ENCODE results near the gene ZNF444. TPM values are rescaled to one million over a fixed set of nuclear protein-coding genes. Genes with fewer than 3 reads are reported as not detected.

The ZNF444 gene
- total RNA-seq, 4 donors from 2014 or later, result 10.6 to 22.1 (median 15.6) TPM

- Histone ChIP-seq H3K4me3 (no peak overlapping the region), H3K4me1 (peaks cover 13 to 49% (median 19%) of the 10 kb centered on the region in 3 donors), H3K9me3 (no peaks in the 10 kb centered on the region), H3K36me3 (peaks cover 0 to 22% (median under 1%) of the 10 kb centered on the region in 3 donors), H3K27ac (peak overlapping the region in 3 of 4 donors; percentile 90 to 93 (median 90)), H3K27me3 (no peaks in the 10 kb centered on the region)
- intact Hi-C loops (cut with DNase I), result no loop called here
- TF ChIP-seq POLR2A (IDR thresholded peaks at IDR 0.05) (no peak), CTCF (IDR thresholded peaks at IDR 0.05) (no peak)
- DNase-seq, result no peak
- 53% methylated on average over 3 of the region's 4 CpGs; no CpG with 5 or more reads in 1 of the 2 donors for WGBS, 2 donors
Observed at GRCh38 chr19:56142897-56143434, 1.9 kb downstream of the ZNF444 start.

- Histone ChIP-seq H3K4me1 (peaks cover 12 to 36% (median 12%) of the 10 kb centered on the region in 3 donors), H3K36me3 (peaks cover 4 to 34% (median 5%) of the 10 kb centered on the region in 3 donors), H3K4me3 (no peak overlapping the region), H3K9me3 (no peaks in the 10 kb centered on the region), H3K27me3 (no peaks in the 10 kb centered on the region), H3K27ac (no peak overlapping the region)
- WGBS, 2 donors, result 56 to 73% methylated on average over 6 of the region's 6 CpGs
- no peak for TF ChIP-seq CTCF (IDR thresholded peaks at IDR 0.05)
- TF ChIP-seq POLR2A (IDR thresholded peaks at IDR 0.05), result no peak
- DNase-seq, result no peak
- intact Hi-C loops (cut with DNase I), result no loop called here
Observed at GRCh38 chr19:56144376-56144775, 3.3 kb downstream of the ZNF444 start.

- Histone ChIP-seq H3K36me3 (peaks cover 4 to 39% (median 5%) of the 10 kb centered on the region in 3 donors), H3K4me3 (no peak overlapping the region), H3K27me3 (no peaks in the 10 kb centered on the region), H3K4me1 (peaks cover 10 to 34% (median 11%) of the 10 kb centered on the region in 3 donors), H3K9me3 (no peaks in the 10 kb centered on the region), H3K27ac (no peak overlapping the region)
- intact Hi-C loops (cut with DNase I), result no loop called here
- 82 to 83% methylated on average over 5 to 10 of the region's 12 CpGs for WGBS, 2 donors
- no peak for DNase-seq
- TF ChIP-seq POLR2A (IDR thresholded peaks at IDR 0.05) (no peak), CTCF (IDR thresholded peaks at IDR 0.05) (no peak)
Observed at GRCh38 chr19:56144831-56145230, 3.7 kb downstream of the ZNF444 start.

GRCh38 chr19:56145698-56146097 is 4.6 kb downstream of the ZNF444 start:
- H3K9me3 ChIP-seq, result no peaks in the 10 kb centered on the region
- no peaks in the 10 kb centered on the region for H3K27me3 ChIP-seq
- peak overlapping the region in 1 of 4 donors; percentile 17 for H3K27ac ChIP-seq
- no peak for DNase-seq
- WGBS, 2 donors, result 90 to 98% methylated on average over 6 to 8 of the region's 10 CpGs
- intact Hi-C loops (cut with DNase I), result no loop called here
- TF ChIP-seq CTCF (IDR thresholded peaks at IDR 0.05) (no peak), POLR2A (IDR thresholded peaks at IDR 0.05) (no peak)
- peaks cover 6 to 28% (median 7%) of the 10 kb centered on the region in 3 donors for H3K4me1 ChIP-seq
- H3K4me3 ChIP-seq, result no peak overlapping the region
- H3K36me3 ChIP-seq, result peaks cover 4 to 40% (median 5%) of the 10 kb centered on the region in 3 donors

GRCh38 chr19:56146904-56147303 is 5.8 kb downstream of the ZNF444 start:
- H3K36me3 ChIP-seq, result peaks cover 4 to 40% (median 5%) of the 10 kb centered on the region in 3 donors
- no peak for DNase-seq
- 100% methylated on average over 1 of the region's 31 CpGs for WGBS, 2 donors
- H3K9me3 ChIP-seq, result no peaks in the 10 kb centered on the region
- no peak for TF ChIP-seq POLR2A (IDR thresholded peaks at IDR 0.05)
- no peak for TF ChIP-seq CTCF (IDR thresholded peaks at IDR 0.05)
- H3K27me3 ChIP-seq, result no peaks in the 10 kb centered on the region
- H3K4me1 ChIP-seq, result peaks cover 4 to 22% (median 5%) of the 10 kb centered on the region in 3 donors
- no peak overlapping the region for H3K4me3 ChIP-seq
- intact Hi-C loops (cut with DNase I), result no loop called here
- H3K27ac ChIP-seq, result no peak overlapping the region

Measured in esophagus squamous epithelium (tissue), 5 donors.